Stimulated activated naive CD8-positive, alpha-beta T cell treated with anti-CD3 and anti-CD28 coated beads, Interleukin-15, amount 100 ng/mL, for 72 hours (primary cell): ENCODE results near the gene SNAPC4.
"Not testable (repeated sequence)": the region's sequence is repeated elsewhere in the genome, so short reads cannot be mapped to it uniquely, and the experiment has no call there.

Experiments
- ATAC-seq: fragments of 150-1000 bp; cut with Tn5 transposase; 2 replicates; pipeline ENCODE4 v1.10.0; 2021; ENCODE audit warnings: mild to moderate bottlenecking, moderate library complexity
- DNase-seq, 2 donors: peaks; one replicate each; pipeline ENCODE4 v3.0.0; 2021 to 2022
- H3K27ac Mint-ChIP-seq, 2 donors: one replicate each; pipeline ENCODE4 v1.8.0; 2022; ENCODE audit warnings: mild to moderate bottlenecking in 2 of 2, mixed read lengths in 2 of 2, moderate library complexity in 2 of 2
- H3K27me3 Mint-ChIP-seq: one replicate; pipeline ENCODE4 v1.8.0; 2022; ENCODE audit warnings: mixed read lengths
- H3K4me1 Mint-ChIP-seq: one replicate; pipeline ENCODE4 v1.8.0; 2022; ENCODE audit warnings: mild to moderate bottlenecking, mixed read lengths
- H3K4me3 Mint-ChIP-seq, 2 donors: one replicate each; pipeline ENCODE4 v1.8.0; 2022; ENCODE audit warnings: mild to moderate bottlenecking in 2 of 2, mixed read lengths in 2 of 2, moderate library complexity in 1 of 2
- H3K9me3 Mint-ChIP-seq, 2 donors: one replicate each; pipeline ENCODE4 v1.8.0; 2022; ENCODE audit warnings: mixed read lengths in 2 of 2

The SNAPC4 gene

DNA sequence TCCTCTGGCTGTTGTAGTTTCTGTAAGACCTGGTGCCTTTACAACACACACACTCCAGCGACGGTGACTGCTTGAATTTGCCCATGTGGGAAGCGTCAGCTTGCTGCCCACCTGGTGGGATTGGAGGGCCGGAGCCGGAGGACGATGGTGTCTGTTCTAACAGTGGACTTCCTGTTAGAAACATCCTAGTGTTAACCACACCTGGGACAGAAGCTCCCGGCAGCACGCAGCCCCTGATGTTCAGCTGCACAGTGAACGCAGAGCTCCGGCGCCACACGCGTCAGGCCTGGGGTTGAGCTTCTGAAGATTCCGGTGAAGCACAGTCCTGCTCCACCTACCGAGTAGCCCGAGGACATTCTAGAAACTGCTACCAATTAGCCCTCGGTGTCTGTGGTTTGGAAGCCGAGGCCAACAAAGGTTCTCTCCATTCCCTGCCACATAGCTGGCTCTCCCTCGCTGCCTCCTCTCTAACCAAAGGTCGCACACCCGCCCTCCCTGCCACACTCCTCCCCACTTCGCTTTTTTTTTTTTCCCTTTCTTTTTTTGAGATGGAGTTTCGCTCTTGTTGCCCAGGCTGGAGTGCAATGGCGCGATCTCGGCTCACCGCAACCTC, 24.9 kb upstream of the SNAPC4 start:
- no peaks in the 10 kb centered on the region for H3K27me3 Mint-ChIP-seq
- no peak for ATAC-seq
- H3K4me1 Mint-ChIP-seq, result peaks cover 6% of the 10 kb centered on the region
- peak overlapping the region in 1 of 2 donors; percentile 56 for H3K27ac Mint-ChIP-seq
- DNase-seq, result no peak
- H3K9me3 Mint-ChIP-seq, result no peaks in the 10 kb centered on the region
- H3K4me3 Mint-ChIP-seq, result no peak overlapping the region

DNA sequence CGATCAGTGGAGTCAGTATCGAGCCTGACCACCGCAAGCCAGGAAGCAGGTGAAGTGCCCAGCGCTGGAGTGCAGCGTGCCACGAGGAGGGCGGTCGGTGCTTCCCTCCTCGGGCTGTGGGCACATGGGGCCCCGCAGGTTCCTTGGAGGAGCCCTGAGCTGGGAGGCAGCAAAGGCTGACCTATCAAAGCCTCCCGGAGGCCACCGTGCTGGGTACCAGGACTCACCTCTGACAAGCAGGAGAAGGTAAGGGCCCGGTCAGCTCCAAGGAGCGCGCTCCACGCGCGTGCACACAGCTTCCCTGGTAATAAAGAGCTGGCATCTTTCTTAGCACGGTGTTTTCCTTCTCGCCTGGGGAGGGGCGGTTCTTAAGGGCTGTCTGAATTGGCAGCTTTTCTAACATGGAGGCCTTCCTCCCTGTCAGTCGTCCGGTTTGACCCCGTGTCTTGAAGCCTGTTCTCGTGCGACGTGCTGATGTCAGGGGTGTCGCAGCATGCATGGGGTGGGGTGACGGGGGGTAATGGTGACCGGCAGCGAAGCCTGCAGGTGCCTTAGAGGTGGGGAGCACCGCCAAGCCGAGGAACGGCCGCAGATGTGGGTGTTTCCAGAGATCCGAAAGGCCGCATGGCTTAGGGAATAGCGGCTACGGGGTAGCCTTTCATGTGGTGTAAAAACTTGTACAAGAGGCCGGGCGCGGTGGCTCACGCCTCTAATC, 23.6 kb upstream of the SNAPC4 start:
- DNase-seq (no peak), ATAC-seq (no peak)
- Mint-ChIP-seq H3K4me1 (peaks cover 6% of the 10 kb centered on the region), H3K27me3 (no peaks in the 10 kb centered on the region), H3K27ac (peak overlapping the region in 1 of 2 donors; percentile 83), H3K9me3 (no peaks in the 10 kb centered on the region), H3K4me3 (no peak overlapping the region)

DNA sequence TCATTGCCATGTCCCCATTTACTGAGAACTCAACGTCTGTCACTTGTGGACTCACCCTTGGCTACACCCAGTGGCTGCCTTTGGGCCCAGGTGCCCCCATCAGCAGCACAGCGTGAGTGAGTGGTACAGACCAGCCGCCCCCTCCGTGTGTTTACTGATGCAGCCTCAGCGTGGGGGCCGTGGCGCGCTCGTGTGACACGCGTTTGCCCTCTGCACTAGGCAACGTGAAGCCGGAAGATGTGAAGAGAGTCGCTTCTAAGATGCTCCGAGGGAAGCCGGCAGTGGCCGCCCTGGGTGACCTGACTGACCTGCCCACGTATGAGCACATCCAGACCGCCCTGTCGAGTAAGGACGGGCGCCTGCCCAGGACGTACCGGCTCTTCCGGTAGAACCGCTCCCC, 22.9 kb upstream of the SNAPC4 start:
- Mint-ChIP-seq H3K27ac (no peak overlapping the region), H3K4me3 (no peak overlapping the region), H3K9me3 (no peaks in the 10 kb centered on the region), H3K4me1 (peaks cover 6% of the 10 kb centered on the region), H3K27me3 (no peaks in the 10 kb centered on the region)
- ATAC-seq (no peak), DNase-seq (no peak)

DNA sequence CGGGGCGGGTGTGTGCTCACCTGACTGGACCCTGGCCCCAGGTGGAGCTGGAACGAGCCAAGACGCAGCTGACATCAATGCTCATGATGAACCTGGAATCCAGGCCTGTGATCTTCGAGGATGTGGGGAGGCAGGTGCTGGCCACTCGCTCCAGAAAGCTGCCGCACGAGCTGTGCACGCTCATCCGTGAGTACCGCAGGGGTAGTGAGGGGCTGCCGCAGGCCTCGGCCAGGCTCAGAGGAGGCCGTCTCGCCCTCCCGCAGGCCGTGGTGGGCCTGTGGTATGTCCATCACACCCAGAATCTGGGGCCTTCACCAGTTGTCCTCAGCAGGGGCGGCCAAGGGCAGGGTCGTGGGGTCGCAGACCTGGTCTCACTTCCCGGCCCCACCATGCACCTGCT, 21.8 kb upstream of the SNAPC4 start:
- DNase-seq (no peak), ATAC-seq (no peak)
- no peaks in the 10 kb centered on the region for H3K27me3 Mint-ChIP-seq
- H3K9me3 Mint-ChIP-seq, result no peaks in the 10 kb centered on the region
- H3K4me1 Mint-ChIP-seq, result peaks cover 6% of the 10 kb centered on the region
- H3K27ac Mint-ChIP-seq, result no peak overlapping the region
- no peak overlapping the region for H3K4me3 Mint-ChIP-seq

DNA sequence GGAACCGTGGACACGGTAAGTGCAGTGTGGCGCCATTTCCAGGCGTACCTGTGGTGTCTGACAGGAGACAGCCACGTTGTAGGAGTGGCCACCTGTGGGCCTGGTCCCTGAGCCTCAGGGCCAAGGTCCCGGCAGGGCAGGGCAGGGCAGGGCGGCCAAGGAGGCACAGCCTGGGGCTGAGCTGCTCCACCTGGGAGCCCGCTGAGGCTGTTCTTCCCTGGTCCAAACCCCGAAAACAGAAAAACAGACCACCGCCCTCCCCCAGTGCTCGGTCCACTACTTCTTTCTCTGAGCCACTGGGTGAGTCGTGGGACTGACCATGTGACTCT, 19.1 kb upstream of the SNAPC4 start:
- no peak overlapping the region for H3K27ac Mint-ChIP-seq
- DNase-seq, result no peak
- no peak overlapping the region for H3K4me3 Mint-ChIP-seq
- no peaks in the 10 kb centered on the region for H3K9me3 Mint-ChIP-seq
- H3K4me1 Mint-ChIP-seq, result no peaks in the 10 kb centered on the region
- no peaks in the 10 kb centered on the region for H3K27me3 Mint-ChIP-seq
- no peak for ATAC-seq

DNA sequence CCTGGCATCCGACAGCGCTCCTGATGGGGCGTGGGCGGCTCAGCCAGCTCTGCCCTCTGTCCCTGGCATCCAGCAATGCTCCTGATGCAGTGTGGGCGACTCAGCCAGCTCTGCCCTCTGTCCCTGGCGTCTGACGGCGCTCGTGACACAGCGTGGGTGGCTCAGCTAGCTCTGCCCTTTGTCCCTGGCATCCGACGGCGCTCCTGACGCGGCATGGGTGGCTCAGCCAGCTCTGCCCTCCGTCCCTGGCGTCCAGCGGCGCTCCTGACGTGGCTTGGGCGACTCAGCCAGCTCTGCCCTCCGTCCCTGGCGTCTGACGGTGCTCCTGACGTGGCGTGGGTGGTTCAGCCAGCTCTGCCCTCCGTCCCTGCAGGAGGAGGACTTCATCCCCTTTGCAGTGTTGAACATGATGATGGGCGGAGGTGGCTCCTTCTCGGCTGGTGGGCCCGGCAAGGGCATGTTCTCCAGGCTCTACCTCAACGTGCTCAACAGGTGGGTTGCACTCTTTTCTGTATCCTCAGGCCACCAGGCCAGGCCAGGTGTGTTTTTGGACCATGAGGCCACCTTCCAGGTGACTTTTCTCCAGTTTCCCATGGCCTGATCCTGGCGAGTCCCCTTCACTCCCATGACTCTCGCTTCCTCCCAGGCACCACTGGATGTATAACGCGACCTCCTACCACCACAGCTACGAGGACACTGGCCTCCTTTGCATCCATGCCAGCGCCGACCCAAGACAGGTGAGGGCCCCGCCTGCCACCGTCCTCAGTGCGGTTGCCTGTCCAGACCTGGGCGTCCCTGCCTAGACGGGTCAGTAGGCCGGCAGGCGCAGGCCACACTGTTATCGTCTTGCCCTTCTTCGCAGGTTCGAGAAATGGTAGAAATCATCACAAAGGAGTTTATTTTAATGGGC, 18.5 kb upstream of the SNAPC4 start:
- H3K4me1 Mint-ChIP-seq, result no peaks in the 10 kb centered on the region
- ATAC-seq (no peak), DNase-seq (no peak)
- H3K4me3 Mint-ChIP-seq, result no peak overlapping the region
- no peaks in the 10 kb centered on the region for H3K27me3 Mint-ChIP-seq
- H3K27ac Mint-ChIP-seq, result no peak overlapping the region
- H3K9me3 Mint-ChIP-seq, result no peaks in the 10 kb centered on the region

DNA sequence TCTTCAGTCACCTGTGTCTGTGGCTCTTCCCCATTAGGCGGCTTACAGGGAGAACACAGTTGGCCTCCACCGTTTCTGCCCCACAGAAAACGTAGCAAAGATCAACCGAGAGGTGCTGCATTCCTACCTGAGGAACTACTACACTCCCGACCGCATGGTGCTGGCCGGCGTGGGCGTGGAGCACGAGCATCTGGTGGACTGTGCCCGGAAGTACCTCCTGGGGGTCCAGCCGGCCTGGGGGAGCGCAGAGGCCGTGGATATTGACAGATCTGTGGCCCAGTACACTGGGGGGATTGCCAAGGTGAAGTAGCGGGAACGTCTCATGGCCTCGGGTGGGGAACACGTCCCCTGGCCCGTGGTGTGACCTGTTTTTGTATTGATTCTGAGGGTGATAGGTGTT, 16.9 kb upstream of the SNAPC4 start:
- H3K9me3 Mint-ChIP-seq, result no peaks in the 10 kb centered on the region
- H3K27me3 Mint-ChIP-seq, result no peaks in the 10 kb centered on the region
- H3K4me1 Mint-ChIP-seq, result peaks cover 8% of the 10 kb centered on the region
- peak overlapping the region; percentile 12 to 41 for H3K27ac Mint-ChIP-seq
- DNase-seq (no peak), ATAC-seq (no peak)
- H3K4me3 Mint-ChIP-seq, result no peak overlapping the region

DNA sequence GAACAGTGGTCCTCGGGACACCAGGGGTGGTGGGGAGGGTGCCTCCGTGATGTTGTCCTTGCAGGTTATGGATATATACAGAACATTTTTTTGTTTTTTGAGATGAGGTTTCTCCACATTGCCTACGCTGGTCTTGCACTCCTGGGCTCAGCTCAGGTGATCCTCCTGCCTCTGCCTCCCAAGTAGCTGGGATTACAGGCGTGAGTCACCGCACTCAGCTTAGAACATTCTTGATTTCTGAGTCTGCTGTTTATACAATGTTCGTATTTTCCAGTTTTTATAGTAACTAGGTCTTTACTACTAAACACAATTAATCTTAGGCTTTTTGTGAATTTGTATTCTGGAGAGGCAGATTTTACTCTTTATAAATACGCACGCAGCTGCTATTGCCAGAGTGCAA, 16.5 kb upstream of the SNAPC4 start:
- Mint-ChIP-seq H3K27ac (peak overlapping the region in 1 of 2 donors; percentile 12), H3K4me3 (no peak overlapping the region), H3K9me3 (no peaks in the 10 kb centered on the region), H3K27me3 (no peaks in the 10 kb centered on the region), H3K4me1 (peaks cover 13% of the 10 kb centered on the region)
- DNase-seq (no peak), ATAC-seq (no peak)

DNA sequence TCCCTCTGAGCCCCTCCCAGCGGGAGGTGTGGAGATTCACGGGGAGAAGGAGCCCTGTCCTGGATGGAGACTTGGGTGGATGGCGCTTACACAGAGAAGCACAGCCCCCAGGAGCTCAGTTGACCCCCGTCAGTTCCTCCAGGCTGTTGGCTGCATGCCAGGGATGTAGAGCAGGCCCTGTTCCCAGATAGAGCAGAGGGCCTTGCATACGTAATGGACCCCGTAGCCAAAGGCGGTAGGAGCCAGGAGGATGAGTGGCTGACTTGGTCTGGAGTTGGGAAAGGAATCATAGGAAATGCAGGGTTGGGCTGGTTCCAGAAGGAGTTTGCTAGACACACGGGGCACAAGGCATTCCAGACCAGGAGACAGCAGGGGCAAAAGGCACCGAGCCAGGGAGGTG, 13.0 kb upstream of the SNAPC4 start:
- ATAC-seq (no peak), DNase-seq (no peak)
- Mint-ChIP-seq H3K27ac (no peak overlapping the region), H3K4me1 (peaks cover 41% of the 10 kb centered on the region), H3K4me3 (no peak overlapping the region), H3K27me3 (no peaks in the 10 kb centered on the region), H3K9me3 (no peaks in the 10 kb centered on the region)

DNA sequence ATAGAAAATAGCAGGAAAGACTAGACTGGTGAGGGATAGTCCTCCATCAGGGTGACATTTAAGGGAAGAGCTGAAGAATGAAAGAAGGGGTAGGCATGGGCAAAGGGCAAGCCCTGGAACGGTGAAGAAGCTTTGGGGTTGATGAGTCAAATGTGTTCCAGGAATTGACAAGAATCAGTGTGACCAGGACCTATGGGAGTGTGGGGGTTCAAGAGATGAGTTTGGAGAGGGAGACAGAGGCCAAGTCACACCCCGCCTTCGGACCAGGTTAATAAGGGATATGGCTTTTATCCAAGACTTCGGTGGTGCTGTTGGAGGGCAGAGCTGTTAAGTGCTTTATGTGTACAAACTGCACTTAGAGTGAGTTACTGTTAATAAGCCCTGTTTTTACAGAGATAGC, 11.4 kb upstream of the SNAPC4 start:
- no peak for ATAC-seq
- H3K4me1 Mint-ChIP-seq, result peaks cover 54% of the 10 kb centered on the region

DNA sequence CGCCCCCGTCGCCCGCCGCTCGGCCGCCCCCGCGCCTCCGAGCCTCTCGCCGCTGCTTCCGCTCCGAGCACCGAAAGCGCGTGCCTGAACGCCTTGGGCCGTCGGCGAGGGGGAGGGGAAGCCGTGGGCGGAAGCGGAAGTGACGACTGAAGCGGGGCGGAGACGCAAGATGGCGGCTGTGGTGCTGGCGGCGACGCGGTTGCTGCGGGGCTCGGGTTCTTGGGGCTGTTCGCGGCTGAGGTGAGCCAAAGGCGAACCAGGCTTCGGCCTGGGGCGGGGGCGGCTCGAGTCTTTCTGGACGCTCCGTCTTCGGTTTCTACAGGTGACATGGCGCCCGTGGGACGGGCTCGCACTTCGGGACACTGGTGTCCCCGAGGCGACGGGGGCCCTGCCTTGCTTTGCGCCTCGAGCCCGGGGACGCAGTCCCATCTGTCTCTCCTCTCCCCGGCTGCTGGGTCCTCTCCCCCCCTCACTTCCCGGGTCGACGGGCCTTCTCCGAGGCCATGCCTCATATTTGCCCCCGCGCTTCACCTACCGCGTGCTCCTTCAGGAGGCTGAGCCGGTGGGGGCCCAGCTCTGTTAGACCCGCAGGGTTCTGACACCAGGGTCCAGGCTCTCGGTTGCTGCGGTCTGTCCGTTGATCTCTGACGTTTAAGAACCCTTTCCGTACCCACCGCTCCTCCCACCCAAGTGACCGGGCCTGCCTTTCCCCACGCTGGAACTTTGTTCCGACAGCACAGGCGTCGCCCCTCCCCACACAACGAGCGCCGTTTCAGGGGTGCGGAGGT, 10.7 kb upstream of the SNAPC4 start, which contains the start of the genes ENTR1 and PMPCA:
Gene ENTR1, minus strand, starts transcription at position 115 of the 788 bp plus-strand sequence. CDS start 217 bp downstream, outside the sequence.
Gene PMPCA, plus strand, starts transcription at position 159 of the 788 bp plus-strand sequence. Its CDS starts 11 bp downstream, at position 170.
- peak; percentile 91 for ATAC-seq

More for the DNA sequence above, 11.4 kb upstream of the SNAPC4 start:
- H3K9me3 Mint-ChIP-seq, result no peaks in the 10 kb centered on the region
- H3K4me3 Mint-ChIP-seq, result peak overlapping the region; percentile 88 to 92
- no peaks in the 10 kb centered on the region for H3K27me3 Mint-ChIP-seq
- DNase-seq, result no peak
- peak overlapping the region; percentile 87 to 97 for H3K27ac Mint-ChIP-seq

DNA sequence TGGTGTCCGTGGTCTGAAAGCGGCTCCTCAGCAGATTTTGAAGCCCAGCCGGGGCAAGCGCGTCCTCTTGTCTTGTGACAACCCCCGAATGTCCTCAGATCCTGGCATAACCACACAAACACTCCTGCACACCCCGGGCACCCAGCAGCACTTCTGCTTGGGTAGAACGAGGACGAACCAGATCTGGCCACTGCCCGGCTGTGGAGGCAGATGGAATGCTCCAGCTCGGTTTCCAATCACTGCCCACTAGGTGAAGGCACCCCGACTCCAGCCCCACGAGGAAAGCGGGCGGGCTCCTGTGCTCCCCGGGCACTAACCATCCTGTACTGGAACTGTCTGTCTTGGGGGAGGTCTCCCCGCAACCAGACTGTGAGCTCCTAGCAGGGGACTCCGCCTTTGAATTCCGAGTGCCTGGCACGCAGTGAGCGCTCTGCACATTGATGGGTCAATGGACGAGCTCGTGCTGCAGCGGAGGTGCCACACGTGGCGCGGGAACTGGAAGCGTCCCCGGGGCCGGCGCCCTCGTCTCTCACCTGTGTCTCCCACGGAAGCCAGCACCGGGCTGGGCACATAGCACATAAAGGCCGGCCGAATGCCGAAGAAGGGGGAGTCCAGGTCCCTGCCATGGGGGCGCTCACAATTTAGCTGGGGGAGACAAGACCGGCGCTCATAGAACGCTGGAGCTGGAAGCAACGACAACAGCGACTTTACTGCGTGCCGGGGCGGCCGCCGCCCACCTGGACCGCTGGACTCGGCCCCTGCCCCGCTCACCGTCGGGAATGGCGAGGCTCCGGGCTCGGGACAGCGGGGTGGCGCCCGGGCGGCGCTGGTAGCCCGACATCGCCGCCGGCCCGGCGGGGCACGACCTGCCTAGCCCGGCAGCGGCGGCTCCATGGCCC, 9.8 kb upstream of the SNAPC4 start:
- peaks cover 68% of the 10 kb centered on the region for H3K4me1 Mint-ChIP-seq
- peak overlapping the region; percentile 95 to 96 for H3K4me3 Mint-ChIP-seq
- ATAC-seq, result peak; percentile 56
- H3K9me3 Mint-ChIP-seq, result no peaks in the 10 kb centered on the region
- peak overlapping the region; percentile 91 to 93 for H3K27ac Mint-ChIP-seq
- peak; percentile 45 for DNase-seq
- H3K27me3 Mint-ChIP-seq, result no peaks in the 10 kb centered on the region

More for the DNA sequence above, 10.7 kb upstream of the SNAPC4 start, which contains the start of the genes ENTR1 and PMPCA:
- Mint-ChIP-seq H3K27ac (peak within 1 kb of the TSS; percentile 91 to 97), H3K9me3 (no peaks in the 10 kb centered on the region), H3K27me3 (no peaks in the 10 kb centered on the region), H3K4me1 (peaks cover 59% of the 10 kb centered on the region), H3K4me3 (peak within 1 kb of the TSS; percentile 95 to 96)
- DNase-seq, result peak; percentile 93 to 95

DNA sequence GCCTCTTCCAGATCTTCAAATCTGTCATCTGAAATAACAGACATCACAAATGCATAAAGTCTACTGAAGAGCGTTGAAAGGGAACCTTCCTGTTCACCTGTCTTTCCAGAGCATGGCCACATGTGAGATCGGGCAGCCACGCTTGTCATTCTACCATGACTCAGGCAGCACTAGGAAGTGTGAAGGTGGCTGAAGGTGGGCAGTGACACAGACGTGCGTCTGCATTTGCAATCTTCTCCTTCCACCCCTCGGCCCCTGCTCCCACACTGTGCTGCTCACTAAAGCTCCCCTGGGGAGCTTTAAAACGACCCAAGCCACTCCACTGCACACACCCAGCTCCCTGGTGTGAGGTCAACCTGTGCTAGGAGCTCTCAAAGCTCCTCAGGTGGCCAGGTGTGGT, 7.9 kb upstream of the SNAPC4 start:
- peaks cover 82% of the 10 kb centered on the region for H3K4me1 Mint-ChIP-seq
- no peaks in the 10 kb centered on the region for H3K27me3 Mint-ChIP-seq
- H3K4me3 Mint-ChIP-seq, result peak overlapping the region in 1 of 2 donors; percentile 5
- no peaks in the 10 kb centered on the region for H3K9me3 Mint-ChIP-seq
- H3K27ac Mint-ChIP-seq, result no peak overlapping the region
- ATAC-seq, result no peak
- DNase-seq, result no peak

DNA sequence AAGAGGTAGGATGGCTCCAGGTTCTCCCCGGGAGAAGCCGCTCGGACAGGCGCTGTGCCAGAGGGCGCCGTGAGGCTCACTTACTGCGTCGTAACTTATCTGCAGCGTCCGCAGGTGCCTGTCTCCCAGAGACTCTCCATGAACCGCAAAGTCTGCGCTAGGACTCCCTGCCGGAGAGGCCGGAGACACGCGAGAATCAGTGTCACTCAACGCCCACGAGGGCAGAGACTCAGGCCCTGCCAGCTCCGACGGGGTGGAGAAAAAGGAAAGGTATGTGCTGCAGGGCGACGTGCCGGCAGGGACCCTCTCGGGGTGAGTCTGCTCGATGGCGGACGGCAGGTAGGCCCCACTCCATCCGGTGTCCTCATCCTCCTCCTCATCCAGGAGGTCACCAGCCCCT, 7.1 kb upstream of the SNAPC4 start:
- not testable (repeated sequence) for H3K27ac Mint-ChIP-seq, H3K4me3 Mint-ChIP-seq, H3K27me3 Mint-ChIP-seq

More for the DNA sequence above, 7.1 kb upstream of the SNAPC4 start:
- DNase-seq, H3K9me3 Mint-ChIP-seq, ATAC-seq: not testable (repeated sequence)
- H3K4me1 Mint-ChIP-seq, result peaks cover 87% of the 10 kb centered on the region
